ENCODE data around the gene STAC.

The STAC gene

GRCh38 chr3:36380221-36381031 is at the start of gene STAC:
TSS of gene STAC (plus strand) at chr3:36380504. CDS start at chr3:36380644, 140 bp downstream.
- DNase-seq, result peak; percentile 48

GRCh38 chr3:36332139-36332538 is 48.2 kb upstream of the STAC start:
- no peak for DNase-seq

- DNase-seq, result peak; percentile 70
These were observed 18.1 kb upstream of the STAC start for GRCh38 chr3:36362216-36362615.

GRCh38 chr3:36362973-36363372 is 17.3 kb upstream of the STAC start:
- peak; percentile 80 for DNase-seq

- no peak for DNase-seq
These were observed 16.0 kb upstream of the STAC start for GRCh38 chr3:36364260-36364659.

- no peak for DNase-seq
These were observed 14.5 kb upstream of the STAC start for GRCh38 chr3:36365829-36366228.

- no peak for DNase-seq
These were observed 14.0 kb upstream of the STAC start for GRCh38 chr3:36366308-36366707.

GRCh38 chr3:36367912-36368573 is 12.3 kb upstream of the STAC start:
- no peak for DNase-seq

GRCh38 chr3:36372534-36372935 is 7.8 kb upstream of the STAC start:
- DNase-seq, result peak; percentile 73

- DNase-seq, result peak; percentile 92
These were observed 7.2 kb upstream of the STAC start for GRCh38 chr3:36373084-36373483.

GRCh38 chr3:36373666-36374065 is 6.6 kb upstream of the STAC start:
- DNase-seq, result peak; percentile 65

- DNase-seq, result no peak
These were observed 458 bp upstream of the STAC start for GRCh38 chr3:36379872-36380220.

GRCh38 chr3:36381311-36381956 is 1.1 kb downstream of the STAC start:
- DNase-seq, result no peak

GRCh38 chr3:36393563-36393962 is 13.3 kb downstream of the STAC start:
- DNase-seq, result no peak

- DNase-seq, result peak; percentile 60
These were observed 13.9 kb downstream of the STAC start for GRCh38 chr3:36394176-36394575.

- peak; percentile 59 for DNase-seq
These were observed 17.5 kb downstream of the STAC start for GRCh38 chr3:36397841-36398240.

GRCh38 chr3:36399933-36400332 is 19.6 kb downstream of the STAC start:
- DNase-seq, result no peak

GRCh38 chr3:36401056-36401455 is 20.8 kb downstream of the STAC start:
- DNase-seq, result no peak

- DNase-seq, result peak; percentile 17
These were observed 23.4 kb downstream of the STAC start for GRCh38 chr3:36403661-36404060.

GRCh38 chr3:36405190-36405589 is 24.9 kb downstream of the STAC start:
- DNase-seq, result peak; percentile 23

- peak; percentile 11 for DNase-seq
These were observed 27.8 kb downstream of the STAC start for GRCh38 chr3:36408146-36408545.

GRCh38 chr3:36409862-36410261 is 29.6 kb downstream of the STAC start:
- no peak for DNase-seq

GRCh38 chr3:36411587-36411986 is 31.3 kb downstream of the STAC start:
- DNase-seq, result no peak

- DNase-seq, result peak; percentile 19
These were observed 36.3 kb downstream of the STAC start for GRCh38 chr3:36416599-36416998.
